ENCODE data around the gene TSC2.

DNA sequence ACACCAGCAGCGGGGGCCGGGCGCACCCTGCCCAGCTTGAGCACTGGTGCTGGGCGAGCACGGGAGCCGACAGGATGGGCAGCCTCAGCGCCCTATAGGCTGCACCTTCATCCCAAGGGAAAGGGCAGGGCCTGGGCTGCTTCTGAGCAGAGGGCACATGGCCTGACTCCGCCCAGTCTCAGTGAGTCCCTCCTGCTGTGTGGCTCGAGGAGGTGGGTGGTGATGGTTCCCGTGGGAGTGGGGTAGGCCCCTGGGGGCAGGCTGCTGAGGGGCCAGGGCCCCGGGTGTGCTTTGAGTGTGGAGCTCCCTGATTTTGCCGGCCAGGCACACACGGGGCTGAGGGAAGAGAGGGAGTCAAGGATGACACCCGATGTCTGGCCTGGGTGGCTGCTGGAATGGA lies 37.9 kb downstream of the TSC2 start:
- TF ChIP-seq, protein P1, sequence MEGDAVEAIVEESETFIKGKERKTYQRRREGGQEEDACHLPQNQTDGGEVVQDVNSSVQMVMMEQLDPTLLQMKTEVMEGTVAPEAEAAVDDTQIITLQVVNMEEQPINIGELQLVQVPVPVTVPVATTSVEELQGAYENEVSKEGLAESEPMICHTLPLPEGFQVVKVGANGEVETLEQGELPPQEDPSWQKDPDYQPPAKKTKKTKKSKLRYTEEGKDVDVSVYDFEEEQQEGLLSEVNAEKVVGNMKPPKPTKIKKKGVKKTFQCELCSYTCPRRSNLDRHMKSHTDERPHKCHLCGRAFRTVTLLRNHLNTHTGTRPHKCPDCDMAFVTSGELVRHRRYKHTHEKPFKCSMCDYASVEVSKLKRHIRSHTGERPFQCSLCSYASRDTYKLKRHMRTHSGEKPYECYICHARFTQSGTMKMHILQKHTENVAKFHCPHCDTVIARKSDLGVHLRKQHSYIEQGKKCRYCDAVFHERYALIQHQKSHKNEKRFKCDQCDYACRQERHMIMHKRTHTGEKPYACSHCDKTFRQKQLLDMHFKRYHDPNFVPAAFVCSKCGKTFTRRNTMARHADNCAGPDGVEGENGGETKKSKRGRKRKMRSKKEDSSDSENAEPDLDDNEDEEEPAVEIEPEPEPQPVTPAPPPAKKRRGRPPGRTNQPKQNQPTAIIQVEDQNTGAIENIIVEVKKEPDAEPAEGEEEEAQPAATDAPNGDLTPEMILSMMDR (optimal IDR thresholded peaks at IDR 0.05 in 1 of 3, IDR thresholded peaks at IDR 0.05 in 1 of 3, conservative IDR thresholded peaks at IDR 0.05 in 1 of 3; ENCODE audit: extremely low read depth in 1 of 3, insufficient read depth in 2 of 3, low read length in 3 of 3): no peak
- TF ChIP-seq EZH2 (IDR thresholded peaks at IDR 0.05; ENCODE audit: low read length): no peak

All from keratinocyte (primary cell).